Forelimb muscle (tissue), 1 donor: ENCODE measurements around the gene SLC39A2. TPM values are rescaled to one million over a fixed set of nuclear protein-coding genes. Genes with fewer than 3 reads are reported as not detected.

Source experiments
- DNase-seq: peaks from one replicate; pipeline ENCODE4 v3.0.0-alpha.2; 2013; ENCODE audit warnings: low read depth
- polyA plus RNA-seq: library from polyadenylated mRNA; unstranded; fragments of 120-200 nt; gene quantifications from one replicate; pipeline ENCODE4 v1.2.1, GENCODE V29; 2013; ENCODE audit not compliant: insufficient read length

The SLC39A2 gene
- polyA plus RNA-seq, 1 donor, result not detected

DNA sequence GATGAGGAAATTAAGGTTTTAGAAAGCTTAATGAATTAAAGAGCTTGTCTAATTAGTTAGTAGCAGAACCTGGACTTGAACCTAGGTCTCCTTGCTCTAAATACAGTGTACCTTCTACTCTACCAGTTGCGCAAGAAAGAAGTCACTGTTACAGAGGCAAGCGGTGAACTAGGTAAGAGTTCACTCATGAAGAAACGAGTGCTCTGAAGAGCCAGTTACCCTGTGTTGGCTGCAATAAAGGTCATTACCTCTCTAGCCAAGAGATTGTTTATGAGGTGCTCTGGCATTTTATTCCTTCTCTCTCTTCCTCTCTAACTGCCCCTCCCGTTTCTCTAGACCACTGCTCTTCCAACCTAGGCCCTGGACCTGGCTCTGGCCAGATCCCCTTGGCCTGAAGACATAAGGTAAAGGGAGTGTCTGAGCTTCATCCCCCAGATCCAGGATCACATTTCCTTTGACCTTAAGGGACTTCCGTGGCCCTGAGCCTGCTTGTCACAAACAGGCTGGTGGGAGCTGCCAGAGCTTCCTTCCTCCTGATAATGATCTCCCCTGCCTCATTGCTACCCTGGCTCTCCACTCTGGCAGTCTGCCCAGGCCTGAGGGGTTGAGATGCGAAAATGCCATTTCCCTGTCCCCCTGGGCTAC is 45.0 kb downstream of the SLC39A2 start:
- DNase-seq, result no peak

DNA sequence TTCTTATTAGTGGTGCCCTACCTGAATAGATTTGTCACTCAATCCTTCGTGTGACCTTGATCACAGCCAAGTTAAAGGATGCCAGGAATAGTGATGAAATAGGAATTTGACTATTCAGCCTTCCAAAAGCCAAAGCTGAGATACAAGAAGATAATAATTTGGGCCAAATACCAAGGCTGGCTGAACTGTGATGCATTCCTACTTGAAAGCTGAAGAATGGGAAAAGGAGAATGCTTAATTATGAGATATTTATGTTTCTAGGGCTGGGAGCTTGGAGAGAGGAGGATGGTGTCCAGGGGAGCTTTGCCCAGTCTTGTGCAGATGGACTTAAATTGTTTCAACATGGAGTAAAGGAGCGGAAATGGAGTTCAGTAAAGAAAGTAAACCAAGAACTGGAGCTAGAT is 48.3 kb downstream of the SLC39A2 start:
- no peak for DNase-seq

DNA sequence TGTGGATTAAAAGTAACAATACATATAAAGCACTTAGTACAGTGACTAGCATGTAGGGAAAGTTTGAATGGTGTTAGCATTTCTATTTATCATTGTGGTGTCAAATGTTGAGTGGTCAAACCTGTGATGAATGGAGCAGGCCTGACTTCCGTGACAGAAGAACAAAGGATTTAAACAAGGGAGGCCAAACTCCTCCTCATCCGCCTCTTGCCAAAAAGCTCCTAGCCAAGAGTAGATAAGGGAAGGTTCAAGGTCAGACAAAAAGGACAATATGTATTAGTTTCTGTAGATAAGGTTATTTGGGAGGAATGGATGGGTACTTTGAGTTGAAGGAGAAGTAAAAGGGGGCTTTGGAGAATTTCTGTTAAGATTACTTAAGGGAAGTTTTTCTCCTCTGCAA is 49.5 kb downstream of the SLC39A2 start:
- DNase-seq, result no peak

DNA sequence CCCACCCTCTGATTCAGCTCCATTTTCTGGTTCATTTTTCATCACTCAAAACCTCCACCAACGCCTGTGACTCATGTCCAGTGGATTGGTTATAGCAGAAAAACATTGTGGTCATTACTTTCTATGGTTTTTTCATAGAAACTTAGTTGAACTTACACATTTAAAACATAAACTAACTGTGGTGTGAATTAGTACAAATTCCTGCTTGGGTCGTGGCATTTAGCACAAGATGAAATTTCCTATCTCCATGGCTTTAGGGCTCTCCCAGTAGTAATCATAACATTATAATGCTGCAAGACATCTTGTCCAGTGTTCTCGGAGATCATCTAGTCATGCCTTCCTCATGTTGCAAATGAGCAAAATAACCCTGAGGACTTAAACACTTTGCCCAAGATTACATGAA is 50.2 kb downstream of the SLC39A2 start:
- no peak for DNase-seq

DNA sequence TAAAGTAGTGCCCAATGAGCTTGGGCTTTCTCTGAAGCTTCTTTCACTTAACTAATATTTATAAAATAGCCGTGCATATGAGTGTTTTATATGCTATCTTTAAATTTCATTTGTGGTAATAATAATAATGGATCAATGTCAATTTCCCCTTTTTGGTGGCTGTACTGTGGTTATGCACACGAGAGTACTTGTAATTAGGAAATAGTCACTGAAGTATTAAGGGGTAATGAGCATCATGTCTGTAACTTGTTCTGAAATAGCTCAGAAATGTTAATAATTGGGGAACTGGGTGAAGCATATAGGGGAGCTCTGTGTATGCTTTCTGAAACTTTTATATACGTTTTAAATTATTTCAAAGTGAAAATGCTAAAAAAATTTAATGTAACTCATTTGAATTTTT is 51.5 kb downstream of the SLC39A2 start:
- DNase-seq, result no peak

Other genes with a start within 250 kb of the SLC39A2 start
- gene EDDM3B, start 230.9 kb upstream of the SLC39A2 start, polyA plus RNA-seq, result not detected
- 5.4 TPM for gene RNASE6, start 218.0 kb upstream of the SLC39A2 start, polyA plus RNA-seq
- 162 TPM for gene RNASE1, start 196.4 kb upstream of the SLC39A2 start, polyA plus RNA-seq
- gene RNASE3, start 107.9 kb upstream of the SLC39A2 start, polyA plus RNA-seq, result 0.28 TPM
- gene RNASE2, start 43.8 kb upstream of the SLC39A2 start, polyA plus RNA-seq, result 0.66 TPM
- gene METTL17, start 9.3 kb upstream of the SLC39A2 start, polyA plus RNA-seq, result 47.6 TPM
- 183 TPM for gene NDRG2, start 25.8 kb downstream of the SLC39A2 start, polyA plus RNA-seq
- gene TPPP2, start 30.9 kb downstream of the SLC39A2 start, polyA plus RNA-seq, result 0.49 TPM
- 0.15 TPM for gene RNASE13, start 35.5 kb downstream of the SLC39A2 start, polyA plus RNA-seq
- 0.09 TPM for gene RNASE7, start 43.1 kb downstream of the SLC39A2 start, polyA plus RNA-seq
- not detected for gene RNASE8, start 58.5 kb downstream of the SLC39A2 start, polyA plus RNA-seq
- 64.8 TPM for gene ARHGEF40, start 71.0 kb downstream of the SLC39A2 start, polyA plus RNA-seq
- gene ZNF219, start 99.4 kb downstream of the SLC39A2 start, polyA plus RNA-seq, result 17.6 TPM
- gene TMEM253, start 101.8 kb downstream of the SLC39A2 start, polyA plus RNA-seq, result 0.62 TPM
- gene OR5AU1, start 156.8 kb downstream of the SLC39A2 start, polyA plus RNA-seq, result not detected